Measurements from ENCODE around the gene TOPBP1.

DNA sequence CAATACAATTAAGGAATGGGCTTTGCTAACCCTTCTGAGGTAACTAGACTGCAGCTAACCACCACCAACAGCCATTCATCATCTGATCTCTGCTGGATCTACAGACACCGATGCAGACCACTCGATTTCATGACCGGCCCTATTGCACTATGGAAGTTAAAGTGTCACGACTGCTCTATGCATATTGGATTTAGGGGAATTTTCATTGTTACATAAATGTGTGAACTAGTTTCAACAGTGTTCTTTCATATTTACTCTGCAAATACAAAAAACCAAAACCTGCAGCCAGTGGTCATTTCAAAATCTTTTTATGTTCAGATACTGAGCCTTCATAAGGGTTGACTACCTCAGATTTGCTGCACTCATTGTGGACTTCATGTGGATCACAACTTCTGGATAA is 73.7 kb downstream of the TOPBP1 start:
- TF ChIP-seq CTCF (IDR thresholded peaks at IDR 0.05) (no peak), EP300 (IDR thresholded peaks at IDR 0.05) (no peak), POLR2AphosphoS5 (IDR thresholded peaks at IDR 0.05) (no peak)
